Measurements from ENCODE around the gene GARRE1.

GRCh38 chr19:34214040-34214439 is 40.3 kb upstream of the GARRE1 start:
- no peak for TF ChIP-seq POLR2A (IDR thresholded peaks at IDR 0.05)
- TF ChIP-seq, protein P1, sequence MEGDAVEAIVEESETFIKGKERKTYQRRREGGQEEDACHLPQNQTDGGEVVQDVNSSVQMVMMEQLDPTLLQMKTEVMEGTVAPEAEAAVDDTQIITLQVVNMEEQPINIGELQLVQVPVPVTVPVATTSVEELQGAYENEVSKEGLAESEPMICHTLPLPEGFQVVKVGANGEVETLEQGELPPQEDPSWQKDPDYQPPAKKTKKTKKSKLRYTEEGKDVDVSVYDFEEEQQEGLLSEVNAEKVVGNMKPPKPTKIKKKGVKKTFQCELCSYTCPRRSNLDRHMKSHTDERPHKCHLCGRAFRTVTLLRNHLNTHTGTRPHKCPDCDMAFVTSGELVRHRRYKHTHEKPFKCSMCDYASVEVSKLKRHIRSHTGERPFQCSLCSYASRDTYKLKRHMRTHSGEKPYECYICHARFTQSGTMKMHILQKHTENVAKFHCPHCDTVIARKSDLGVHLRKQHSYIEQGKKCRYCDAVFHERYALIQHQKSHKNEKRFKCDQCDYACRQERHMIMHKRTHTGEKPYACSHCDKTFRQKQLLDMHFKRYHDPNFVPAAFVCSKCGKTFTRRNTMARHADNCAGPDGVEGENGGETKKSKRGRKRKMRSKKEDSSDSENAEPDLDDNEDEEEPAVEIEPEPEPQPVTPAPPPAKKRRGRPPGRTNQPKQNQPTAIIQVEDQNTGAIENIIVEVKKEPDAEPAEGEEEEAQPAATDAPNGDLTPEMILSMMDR (IDR thresholded peaks at IDR 0.05), result no peak
- TF ChIP-seq POLR2AphosphoS5 (IDR thresholded peaks at IDR 0.05), result no peak
- no peak for TF ChIP-seq EP300 (IDR thresholded peaks at IDR 0.05)
